Kidney tubule cell (primary cell): Measurements from ENCODE around the gene NFIB.
A peak's percentile ranks its signal among the peaks of the same experiment; 100 is the strongest.

ENCODE experiments used
- DNase-seq: peaks from one replicate; pipeline ENCODE4 v3.0.0-alpha.2; 2018; ENCODE audit warnings: low spot score

The NFIB gene

DNA sequence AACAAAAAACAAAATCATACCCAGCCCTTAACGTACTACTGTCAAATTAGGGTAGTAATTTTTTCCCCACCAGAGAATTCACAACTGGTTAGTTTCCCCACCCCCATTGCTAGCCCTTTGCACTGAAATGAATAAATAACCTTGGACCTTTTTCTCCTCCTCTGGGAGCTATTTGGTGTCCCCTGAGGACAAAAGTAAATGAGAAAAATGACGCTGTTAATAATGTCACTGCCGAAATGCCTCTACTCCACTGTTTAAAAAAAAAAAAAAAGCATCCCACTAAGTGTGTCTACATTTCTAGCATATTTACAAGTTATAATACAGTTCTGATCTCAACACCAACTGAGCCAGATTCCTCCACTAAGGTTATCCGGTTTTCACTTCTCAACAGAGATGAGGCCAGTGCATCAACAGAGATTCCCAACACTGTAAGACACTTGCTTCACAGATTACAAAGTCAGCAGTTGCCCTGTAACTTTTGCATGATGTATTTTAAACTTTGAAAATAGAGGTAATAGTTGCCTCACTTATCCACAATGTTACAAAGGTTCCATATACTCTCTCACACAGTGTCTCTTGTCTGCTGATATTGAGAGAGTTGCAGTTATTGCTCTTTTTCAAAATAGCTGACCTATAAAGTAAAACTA, 5.1 kb upstream of the NFIB start:
- DNase-seq = no peak

DNA sequence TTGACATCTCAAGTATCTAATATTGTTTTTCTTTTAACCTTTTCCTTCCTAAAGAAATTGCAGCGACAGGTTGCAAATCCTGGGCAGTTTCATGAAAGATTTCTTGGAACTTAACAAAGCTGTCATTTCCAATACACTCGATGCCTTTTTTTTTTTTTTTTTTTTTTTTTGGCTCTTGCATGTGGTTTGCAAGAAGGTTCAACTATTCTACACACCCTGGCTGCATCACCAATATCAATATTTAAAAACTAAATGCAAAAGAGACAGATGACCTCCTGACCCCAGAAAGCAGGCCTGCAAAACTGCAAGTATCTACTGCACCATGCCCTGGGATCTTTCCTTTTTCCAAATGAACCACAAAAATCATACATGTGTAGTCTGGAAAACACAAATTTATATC, 4.4 kb upstream of the NFIB start:
- DNase-seq = no peak

DNA sequence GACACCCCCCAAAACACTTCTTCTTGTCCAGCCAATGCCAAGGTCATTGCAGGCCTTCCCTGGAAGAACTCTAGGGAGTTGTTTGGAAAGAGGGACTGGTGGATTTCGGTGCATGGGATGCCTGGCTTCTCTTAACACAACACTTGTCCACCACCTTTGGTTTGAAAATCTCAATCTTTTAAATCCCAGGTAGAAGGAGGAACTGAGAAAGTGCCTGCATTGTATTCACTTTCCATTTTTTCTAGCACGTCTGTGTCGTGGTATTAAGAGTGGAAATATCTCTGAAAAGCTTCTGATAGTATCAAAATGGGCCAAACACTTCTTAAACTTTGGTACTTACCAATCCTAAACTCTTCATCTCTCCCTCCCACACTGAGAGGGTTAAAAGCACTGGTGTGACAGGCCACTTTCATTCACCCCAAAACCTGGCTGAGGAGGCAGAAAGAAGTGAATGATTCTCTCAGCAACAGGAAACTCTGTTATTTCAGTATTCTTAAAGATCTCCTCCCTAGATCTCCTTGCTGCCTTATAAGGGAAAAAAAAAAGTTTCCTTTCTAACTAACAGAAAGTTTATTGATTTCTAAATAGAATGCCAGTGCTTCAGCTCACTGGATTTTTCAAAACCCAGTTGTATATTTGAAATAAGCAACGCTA, 3.9 kb upstream of the NFIB start:
- DNase-seq = no peak

DNA sequence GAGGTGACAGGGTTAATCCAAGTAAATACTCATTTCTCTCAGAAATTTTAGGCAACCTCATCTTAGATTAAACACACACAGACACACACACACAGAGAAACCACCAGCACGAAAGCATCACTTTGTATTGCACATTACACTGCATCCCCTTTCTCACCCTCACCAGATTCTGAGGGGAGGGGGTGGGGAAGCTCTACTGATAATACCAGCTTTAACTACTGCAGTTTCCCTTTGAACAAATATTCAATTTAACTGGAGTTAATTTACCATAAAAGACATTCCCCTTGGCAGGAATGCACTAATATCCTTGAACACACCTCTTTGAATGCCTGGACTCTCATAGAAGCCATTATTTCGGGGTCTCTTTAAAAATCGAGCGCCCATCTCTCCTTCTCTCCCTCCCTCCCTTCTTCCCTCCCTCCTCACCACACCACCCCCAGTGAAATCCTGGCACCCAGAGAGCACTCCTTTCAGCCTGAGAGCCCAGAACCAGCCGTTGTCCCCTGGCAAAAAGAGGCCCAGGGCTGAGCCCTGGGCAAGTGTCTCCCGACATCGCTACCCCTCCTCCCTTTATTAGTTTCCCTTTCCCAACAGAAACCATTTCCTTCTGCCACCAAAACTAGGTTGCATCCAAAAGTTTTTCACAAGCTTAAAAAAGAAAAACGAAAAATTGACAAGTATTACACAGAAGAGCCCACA, 2.8 kb upstream of the NFIB start:
- no peak for DNase-seq

DNA sequence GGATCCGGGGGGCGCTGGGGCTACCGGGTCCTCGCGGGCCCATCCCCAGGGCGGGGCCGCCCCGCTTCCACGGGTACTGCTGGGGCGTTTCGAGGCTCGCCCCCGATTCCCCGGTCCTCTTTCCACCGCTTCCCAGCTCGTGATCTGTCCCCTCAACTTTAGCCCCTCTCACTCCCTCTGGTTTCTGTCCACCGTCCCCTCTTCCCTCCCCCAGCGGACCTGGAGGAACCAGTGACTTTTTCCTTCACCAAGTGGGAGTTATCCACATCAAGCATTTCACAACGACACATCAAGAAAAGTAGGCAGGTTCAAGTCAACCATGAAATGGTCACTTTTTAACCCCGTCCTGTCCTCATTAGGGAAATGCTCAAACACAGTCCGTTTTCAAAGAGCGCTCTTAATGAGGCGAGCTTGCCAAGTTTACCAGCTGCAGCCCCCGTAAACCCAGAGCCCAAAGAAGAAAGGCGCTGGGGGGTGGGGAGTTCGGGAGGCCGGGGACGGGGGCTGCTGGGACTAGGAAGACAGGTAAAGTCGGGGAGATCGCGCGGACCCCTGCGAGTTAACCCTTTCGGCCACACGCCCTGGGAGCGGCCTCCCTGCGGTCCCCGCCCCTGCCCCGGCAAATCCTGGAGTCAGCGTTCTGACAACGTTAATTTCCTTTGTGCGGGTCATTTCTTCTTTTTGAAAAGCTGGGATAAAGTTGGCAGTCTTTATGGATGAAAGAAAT, 2.1 kb upstream of the NFIB start:
- peak; percentile 72 for DNase-seq

DNA sequence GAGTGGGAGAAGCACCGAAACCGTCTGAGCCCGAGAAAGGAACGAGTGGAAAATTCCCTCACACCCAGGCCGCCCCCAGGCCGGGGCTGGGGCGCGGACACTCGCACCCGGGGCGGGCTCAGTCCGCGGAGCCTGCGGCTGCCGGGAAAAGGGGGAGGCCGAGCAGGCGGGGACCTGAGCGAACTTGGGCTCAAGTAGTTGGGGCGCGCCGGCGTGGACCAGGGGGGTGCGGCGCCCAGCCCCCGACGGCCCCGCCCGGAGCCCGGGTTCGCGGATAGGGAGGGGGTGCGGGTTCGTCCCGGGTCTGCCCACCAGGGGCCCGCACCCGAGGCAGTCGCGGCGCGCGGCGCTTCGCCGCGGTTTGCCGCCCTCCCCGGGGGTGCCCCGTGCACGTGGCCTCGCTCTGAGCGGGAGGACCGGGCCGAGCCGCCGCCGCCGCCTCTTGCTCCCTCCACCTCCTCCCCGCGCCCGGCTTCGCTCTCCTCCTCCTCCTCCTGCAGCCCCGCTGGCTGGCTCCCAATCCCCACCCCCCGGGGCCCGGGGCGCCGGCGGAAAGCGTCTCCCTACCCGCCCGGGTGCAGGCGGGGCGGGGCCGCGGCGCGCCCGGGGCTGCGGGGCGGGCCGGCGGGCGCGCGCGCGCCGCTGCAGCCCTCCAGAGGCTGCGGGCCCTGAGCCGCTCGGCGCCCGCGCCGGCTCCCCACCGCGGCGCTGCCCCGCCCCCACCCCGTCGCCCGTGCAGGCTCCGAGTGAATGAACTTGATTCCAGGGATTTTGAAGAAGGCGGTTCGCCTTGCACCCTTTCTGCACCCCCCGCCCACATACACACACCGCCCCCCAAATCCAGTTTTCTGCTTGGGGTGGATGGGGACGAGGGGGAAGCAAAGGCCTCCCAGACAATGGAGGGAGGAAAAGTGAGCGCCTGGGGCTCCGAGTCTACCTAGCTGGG, 1.3 kb upstream of the NFIB start:
- DNase-seq = peak; percentile 91

DNA sequence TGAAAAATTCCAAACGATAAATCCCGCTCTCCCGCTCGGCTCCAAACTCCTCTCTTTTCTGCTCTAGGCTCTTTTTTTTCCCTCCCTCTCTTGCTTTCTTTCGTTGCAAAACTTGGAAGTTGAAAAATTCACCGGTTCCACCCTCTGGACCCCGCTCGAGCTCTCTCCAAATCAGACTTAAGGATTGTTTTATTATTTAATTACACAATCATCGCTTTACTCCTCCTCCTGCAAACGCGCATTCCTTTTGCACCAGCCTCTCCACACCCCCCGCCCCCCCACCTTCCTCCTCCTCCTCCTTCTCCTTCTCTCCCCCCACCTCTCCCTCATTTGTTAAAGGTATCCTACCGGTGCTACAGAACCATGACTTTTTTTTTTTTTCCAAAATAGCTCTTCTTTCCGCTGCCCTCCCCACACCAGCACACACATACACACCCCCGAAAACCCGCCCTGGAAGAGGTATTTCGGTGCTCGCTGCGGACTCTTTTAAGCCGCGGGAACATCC, 535 bp upstream of the NFIB start:
- peak; percentile 94 for DNase-seq

DNA sequence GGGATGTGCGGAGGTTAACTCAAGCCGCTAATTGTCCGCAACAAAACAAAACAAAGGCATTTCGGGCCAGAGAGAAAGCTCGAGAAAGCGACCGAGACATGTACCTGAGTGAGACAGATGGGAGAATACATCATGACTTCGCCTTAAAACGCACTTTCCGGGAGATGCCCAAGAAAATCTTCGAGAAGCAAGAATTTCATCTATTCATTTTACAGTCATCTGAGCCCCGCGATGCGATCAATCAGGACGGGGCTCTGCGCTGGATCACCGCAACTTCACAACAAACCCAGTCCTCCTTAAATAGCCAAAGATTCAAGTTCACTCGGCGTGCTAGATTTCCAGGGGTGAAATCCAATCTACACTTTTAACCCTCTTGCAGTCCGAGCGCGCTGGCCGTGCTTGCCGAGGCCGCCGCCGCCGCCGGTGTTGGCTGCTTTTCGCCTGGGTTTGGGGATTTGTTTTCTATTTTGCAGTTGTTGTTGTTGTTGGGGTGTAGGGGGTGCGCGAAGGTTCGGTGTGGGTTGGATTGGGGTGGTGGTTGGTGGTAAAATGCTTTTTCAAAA, 482 bp downstream of the NFIB start:
- peak; percentile 44 for DNase-seq

DNA sequence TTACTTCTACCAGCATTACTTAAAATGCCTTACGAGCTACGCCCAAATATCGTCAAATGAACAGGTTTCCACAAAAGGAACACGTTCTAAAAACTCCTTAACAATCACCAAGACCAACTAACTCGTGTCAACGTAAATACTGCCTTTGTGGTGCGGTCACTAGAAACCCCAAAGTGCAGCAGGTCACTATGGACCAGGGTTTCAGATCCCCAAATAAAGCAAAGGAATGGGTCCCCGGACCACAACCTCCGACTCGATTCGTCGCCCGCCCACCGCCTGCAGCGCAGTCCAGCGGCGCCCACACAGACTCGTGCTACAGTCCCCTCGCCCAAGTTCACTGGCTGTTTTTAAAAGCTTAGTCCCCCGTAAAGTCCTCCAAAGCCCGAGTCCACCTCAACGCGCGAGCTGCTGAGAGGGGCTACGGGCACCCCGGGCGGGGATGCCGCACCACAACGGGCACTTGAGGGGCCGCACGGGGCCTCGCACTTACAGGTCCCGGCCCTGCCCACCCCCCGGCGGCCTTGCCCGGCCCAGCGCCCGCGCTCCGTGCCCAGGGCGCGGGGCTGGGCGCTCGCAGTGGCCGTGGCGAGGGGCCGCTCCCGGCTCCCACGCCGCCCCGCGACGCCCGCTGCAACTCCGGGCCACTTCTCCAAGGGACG, 1.1 kb downstream of the NFIB start:
- peak; percentile 41 for DNase-seq

DNA sequence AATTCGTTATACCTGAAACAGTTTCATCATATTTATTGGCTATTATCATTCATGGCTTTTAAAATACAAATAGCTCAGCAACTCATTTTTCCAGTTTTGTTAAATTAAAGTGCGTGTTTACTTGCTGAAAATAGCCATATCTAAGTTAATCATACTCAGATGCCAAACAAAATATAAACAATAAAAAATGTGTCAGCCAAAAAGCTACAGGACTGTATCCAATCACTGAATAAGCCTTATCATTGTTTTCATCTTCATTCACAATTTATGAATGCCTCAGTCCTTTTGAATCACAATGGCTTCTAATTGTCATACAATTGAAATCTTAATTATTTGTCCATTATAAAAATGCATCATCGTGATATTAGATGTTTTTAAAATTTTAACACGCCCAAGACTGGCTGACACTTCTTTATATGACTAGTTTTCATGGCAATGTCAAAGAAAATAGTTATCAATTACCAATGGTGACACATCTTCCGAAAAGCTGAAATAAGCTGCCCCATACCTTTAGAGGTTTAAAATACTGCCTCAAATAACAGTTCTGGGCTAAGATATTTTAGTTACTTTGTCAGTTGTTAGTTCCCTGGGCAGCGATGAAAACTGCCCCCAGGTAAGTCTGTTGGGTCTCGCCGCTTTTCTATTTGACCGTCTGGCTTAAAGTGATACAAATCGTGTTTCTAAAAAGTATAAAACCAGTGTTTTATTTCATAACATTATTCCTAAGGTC, 1.8 kb downstream of the NFIB start:
- DNase-seq = no peak

DNA sequence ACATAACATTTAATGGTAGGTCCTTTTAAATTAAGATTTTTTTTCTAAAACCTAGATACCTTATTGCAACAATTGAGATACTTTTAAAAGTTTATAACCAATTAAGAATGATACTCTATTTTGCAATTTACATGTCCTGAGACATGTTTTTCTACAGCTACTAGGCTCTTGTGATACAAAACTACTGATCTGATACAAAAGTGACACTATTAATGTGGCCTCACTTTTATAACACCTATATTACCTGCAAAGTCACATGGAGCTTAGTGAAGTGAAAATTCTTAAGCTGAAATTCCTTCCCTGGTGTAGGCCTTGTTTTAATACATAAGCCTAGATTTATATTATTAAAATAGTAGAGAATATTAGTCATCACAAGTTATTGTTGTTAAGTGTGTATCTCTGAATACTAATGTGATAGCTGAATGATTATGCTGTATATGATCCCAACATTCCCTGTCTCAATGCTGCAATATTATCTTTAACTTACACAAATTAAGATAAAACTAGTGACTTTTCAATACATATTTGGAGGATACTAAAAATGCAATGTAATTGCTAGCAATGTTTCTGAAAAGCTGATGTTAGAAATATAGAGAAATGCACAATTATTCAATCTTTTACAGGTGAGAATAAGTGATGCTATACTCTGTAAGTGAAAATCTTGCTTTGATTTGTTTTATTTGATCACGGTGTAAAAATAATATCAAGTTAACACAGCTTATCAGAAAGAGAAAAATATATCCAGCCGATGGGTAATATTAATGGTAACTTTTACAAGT, 2.6 kb downstream of the NFIB start:
- DNase-seq = peak; percentile 28

DNA sequence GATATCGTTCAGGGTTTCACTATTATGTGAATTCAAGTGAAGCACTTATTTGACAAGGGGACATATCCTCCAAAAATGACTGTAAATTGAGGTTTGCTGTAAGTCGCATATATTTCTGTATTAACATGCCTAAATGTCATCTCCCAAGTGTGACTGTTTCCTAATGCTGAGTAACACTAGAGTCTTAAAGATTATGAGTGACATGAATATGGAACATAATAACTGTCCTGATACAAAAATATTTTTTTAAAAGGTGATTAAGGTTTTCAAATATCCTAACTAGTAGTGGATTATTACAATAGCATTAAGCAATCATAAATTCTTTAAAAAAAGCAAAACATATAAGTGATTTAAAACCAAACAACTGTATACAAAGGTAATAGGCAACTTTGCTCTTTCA, 3.6 kb downstream of the NFIB start:
- DNase-seq = no peak

DNA sequence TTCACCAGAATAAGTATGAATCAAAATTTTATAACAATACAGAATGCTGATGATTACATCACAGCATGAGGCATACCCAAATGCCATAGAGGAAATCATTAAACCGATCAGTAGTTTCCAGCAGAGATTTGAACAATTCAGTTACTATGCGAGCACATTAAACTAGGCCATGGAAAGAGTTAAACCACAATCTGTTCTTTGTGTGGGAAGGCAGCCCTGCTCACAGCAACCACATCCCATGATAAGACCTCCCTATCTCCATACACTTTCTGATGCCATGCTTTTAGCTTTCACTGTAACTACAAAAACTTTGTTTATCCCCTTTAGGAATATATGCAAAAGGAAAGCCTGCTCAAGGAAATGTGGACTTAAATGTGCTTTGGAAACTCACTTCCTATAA, 4.5 kb downstream of the NFIB start:
- peak; percentile 90 for DNase-seq

DNA sequence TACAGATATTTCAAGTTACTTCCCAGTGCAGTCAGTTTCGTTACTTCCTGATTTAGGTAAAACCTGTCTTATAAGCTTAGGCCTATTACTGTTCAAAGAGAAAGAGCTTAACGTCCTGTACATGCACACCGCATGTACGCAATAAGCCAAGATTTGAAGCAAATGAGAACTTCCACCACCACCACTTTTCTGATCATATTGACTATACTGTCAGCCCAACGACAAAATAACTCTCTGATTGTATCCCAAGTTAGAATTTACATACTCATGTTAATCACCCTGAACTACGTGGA, 5.1 kb downstream of the NFIB start:
- DNase-seq = no peak

DNA sequence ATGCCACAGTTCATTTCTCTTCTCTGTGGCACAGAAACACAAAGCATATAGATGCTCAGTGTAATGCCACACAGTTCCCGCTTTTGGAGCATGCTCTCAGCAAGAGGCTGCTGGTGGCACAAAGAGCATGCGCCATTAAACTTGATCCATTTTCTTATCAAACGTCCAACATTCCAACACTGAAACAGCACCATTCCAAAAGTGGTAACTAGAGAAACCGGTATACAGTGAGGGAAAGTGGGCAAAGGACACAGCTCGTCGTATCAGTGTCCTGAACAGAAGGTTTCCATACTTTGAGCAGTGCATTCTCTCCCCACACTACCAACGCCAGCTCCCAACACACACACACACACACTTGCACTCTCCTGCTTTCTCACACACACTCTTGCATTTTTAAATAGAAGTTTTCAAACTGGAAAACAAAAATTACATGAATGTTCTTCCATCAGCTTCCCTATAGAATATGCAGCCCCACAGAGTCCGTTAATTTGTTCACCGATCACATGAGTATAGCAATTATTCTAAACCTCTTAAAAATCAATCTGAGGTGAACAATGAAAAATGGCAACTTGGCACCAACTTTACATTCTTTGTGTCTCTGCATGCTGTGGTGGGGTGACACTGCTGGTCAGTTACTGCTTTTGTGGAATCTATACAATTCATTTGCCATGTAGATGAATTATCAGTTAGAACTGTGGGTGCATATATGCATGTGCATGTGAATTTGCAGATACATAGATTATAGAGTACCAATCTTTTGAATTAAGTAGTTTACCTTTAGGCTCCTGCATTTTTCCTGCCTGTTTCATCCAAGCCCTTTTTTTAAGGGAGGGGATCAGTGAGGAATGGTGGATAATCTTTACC, 5.7 kb downstream of the NFIB start:
- peak; percentile 31 for DNase-seq

DNA sequence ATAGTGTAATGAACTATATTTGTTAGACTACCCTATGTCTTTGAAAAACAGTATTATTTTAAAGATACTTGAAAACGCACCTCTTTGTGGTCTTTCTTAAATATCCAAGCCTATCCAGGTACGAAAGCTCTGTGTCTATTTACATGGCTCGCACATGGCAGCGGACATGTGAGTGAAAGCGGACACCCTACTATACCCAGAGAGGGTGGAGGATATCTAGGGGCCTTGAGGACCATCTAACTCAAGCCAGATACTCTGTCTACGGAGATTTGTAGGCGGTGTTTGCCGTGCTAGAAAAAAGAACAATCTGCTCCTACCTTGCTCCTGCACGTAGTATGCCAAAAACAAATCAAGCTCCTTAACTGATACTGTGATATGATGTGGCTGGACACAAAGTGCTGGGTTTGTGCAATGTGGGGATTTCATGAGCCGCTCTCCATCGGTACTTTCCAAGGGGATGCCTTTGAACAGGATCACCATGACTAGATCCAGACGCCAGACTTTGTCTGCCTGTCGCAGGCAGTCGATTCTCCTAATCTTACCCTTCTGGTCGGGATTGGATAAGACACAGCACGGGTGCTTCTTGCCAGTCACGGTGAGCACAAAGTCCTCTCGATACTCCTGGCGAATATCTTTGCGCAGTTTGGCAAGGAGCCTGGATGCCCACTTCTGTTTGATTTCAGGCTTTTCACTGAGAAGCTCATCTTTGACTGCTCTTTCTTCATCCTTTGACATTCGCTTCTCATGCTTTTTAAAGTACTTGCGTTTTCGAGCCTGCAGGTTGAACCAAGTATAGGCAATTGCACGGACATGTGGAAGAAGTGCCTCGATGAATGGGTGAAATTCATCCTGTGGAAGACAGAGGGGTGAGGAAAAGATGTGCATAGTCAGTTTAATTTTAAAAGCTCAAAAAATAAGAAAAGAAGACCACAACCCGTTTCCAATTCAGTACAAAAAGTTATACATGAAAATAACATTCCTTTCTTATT, 7.0 kb downstream of the NFIB start:
- DNase-seq = peak; percentile 36

DNA sequence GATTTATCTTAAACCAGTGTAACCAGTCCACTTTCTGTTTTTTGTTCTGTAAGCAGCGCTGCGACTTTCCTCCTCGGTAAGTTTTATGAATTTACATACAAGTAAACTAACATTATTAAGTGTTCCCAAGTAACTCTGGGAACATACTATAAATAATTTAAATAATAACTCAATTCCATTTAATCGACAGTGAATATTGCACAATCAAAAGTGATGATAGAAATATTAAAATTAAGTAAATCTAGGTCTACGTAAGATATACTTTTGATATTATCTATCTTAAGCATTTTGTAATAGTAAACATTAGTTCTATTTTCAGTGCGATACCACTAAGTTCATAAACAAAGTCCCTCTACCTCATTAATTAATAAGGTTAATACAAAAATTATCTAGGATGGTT, 7.8 kb downstream of the NFIB start:
- DNase-seq = no peak
